IMR-90 (cell line): ENCODE data around the gene SIGLEC6. TPM values are rescaled to one million over a fixed set of nuclear protein-coding genes. Genes with fewer than 3 reads are reported as not detected.

Experiments used
- ATAC-seq: fragments of 200-7000 bp; cut with Tn5 transposase; 2 replicates; pipeline ENCODE4 v1.9.1; 2020; ENCODE audit warnings: low read depth, mild to moderate bottlenecking, moderate library complexity
- BruUV-seq: library from RNA; stranded (reverse); fragments of 400-500 nt; replicated peaks from 2 replicates; lab custom pipeline; 2021; lab: Mats Ljungman, UMichigan
- CTCF ChIA-PET: fragments of 300-600 bp; formaldehyde crosslinking; extraction: SDS; loops from one replicate; lab custom pipeline; 2021; ENCODE audit warnings: antibody characterized with exemption; lab: Yijun Ruan, JAX
- POLR2A ChIA-PET: fragments of 300-600 bp; sonication (Branson Sonifier 250); formaldehyde crosslinking; loops from one replicate; lab custom pipeline; 2022; ENCODE audit warnings: antibody characterized with exemption; ENCODE audit not compliant: unreplicated experiment; lab: Charles Lee
- DNase-seq: peaks from one replicate; pipeline ENCODE4 v3.0.0; 2013
- H2AFZ ChIP-seq: replicated peaks from 2 replicates; pipeline ENCODE3; 2013; ENCODE audit warnings: low read length, mild to moderate bottlenecking; ENCODE audit not compliant: poor library complexity
- H2AK5ac ChIP-seq: 2 replicates; pipeline ENCODE4 v1.6.1; 2013; ENCODE audit warnings: low read depth, low read length, inconsistent platforms
- H2AK9ac ChIP-seq: replicated peaks from 2 replicates; pipeline ENCODE3; 2013; ENCODE audit warnings: mild to moderate bottlenecking, low read depth, low read length, moderate library complexity; ENCODE audit not compliant: poor library complexity
- H2BK120ac ChIP-seq: 2 replicates; pipeline ENCODE4 v1.6.1; 2013; ENCODE audit warnings: low read depth, low read length, inconsistent platforms
- H2BK15ac ChIP-seq: 3 replicates; pipeline ENCODE4 v1.6.1; 2013; ENCODE audit warnings: low read depth, low read length, inconsistent platforms
- H2BK20ac ChIP-seq: 2 replicates; pipeline ENCODE4 v1.6.1; 2013; ENCODE audit warnings: low read depth, mild to moderate bottlenecking, inconsistent platforms, low read length, moderate library complexity
- H2BK5ac ChIP-seq: 2 replicates; pipeline ENCODE4 v1.6.1; 2013; ENCODE audit warnings: mild to moderate bottlenecking, low read depth, low read length, inconsistent platforms; ENCODE audit not compliant: poor library complexity, severe bottlenecking
- H3K14ac ChIP-seq: replicated peaks from 2 replicates; pipeline ENCODE4 v1.6.1; 2013; ENCODE audit warnings: low read depth, low read length, inconsistent platforms
- H3K18ac ChIP-seq: 2 replicates; pipeline ENCODE4 v1.6.1; 2013; ENCODE audit warnings: low read depth, low read length, control low read depth
- H3K23ac ChIP-seq: 2 replicates; pipeline ENCODE4 v1.6.1; 2013; ENCODE audit warnings: low read depth, low read length, inconsistent platforms
- H3K27ac ChIP-seq: 2 replicates; pipeline ENCODE4 v1.5.1; 2013; ENCODE audit warnings: mild to moderate bottlenecking, control low read depth, low read length; ENCODE audit not compliant: insufficient read depth
- H3K27me3 ChIP-seq: 2 replicates; pipeline ENCODE4 v1.6.1; 2013; ENCODE audit warnings: low read length; ENCODE audit not compliant: control insufficient read depth, insufficient read depth
- H3K36me3 ChIP-seq: 2 replicates; pipeline ENCODE4 v1.6.1; 2013; ENCODE audit warnings: low read length, mixed read lengths; ENCODE audit not compliant: control insufficient read depth, insufficient read depth
- H3K4ac ChIP-seq: 2 replicates; pipeline ENCODE4 v1.6.1; 2013; ENCODE audit warnings: low read depth, low read length, inconsistent platforms
- H3K4me1 ChIP-seq: 2 replicates; pipeline ENCODE4 v1.6.1; 2013; ENCODE audit warnings: low read length, mixed read lengths; ENCODE audit not compliant: control insufficient read depth, insufficient read depth
- H3K4me2 ChIP-seq: 2 replicates; pipeline ENCODE4 v1.6.1; 2013; ENCODE audit warnings: low read depth, mild to moderate bottlenecking, control low read depth, low read length, moderate library complexity
- H3K4me3 ChIP-seq: 2 replicates; pipeline ENCODE4 v1.5.1; 2013; ENCODE audit warnings: low read depth, mild to moderate bottlenecking, control low read depth, low read length, moderate library complexity; ENCODE audit not compliant: insufficient read depth
- H3K56ac ChIP-seq: 2 replicates; pipeline ENCODE4 v1.6.1; 2013; ENCODE audit warnings: low read length, inconsistent platforms; ENCODE audit not compliant: insufficient read depth; ENCODE audit errors: extremely low read depth
- H3K79me1 ChIP-seq, 2 experiments: 2 replicates each; pipeline ENCODE4 v1.6.1; 2013; ENCODE audit warnings: low read length in 2 of 2, inconsistent platforms in 1 of 2, low read depth in 1 of 2
- H3K9ac ChIP-seq: 2 replicates; pipeline ENCODE4 v1.6.1; 2013; ENCODE audit warnings: low read depth, low read length, control low read depth
- H3K9me1 ChIP-seq: 2 replicates; pipeline ENCODE4 v1.6.1; 2013; ENCODE audit warnings: low read length, inconsistent platforms; ENCODE audit not compliant: insufficient read depth
- H3K9me3 ChIP-seq: 2 replicates; pipeline ENCODE4 v1.6.1; 2013; ENCODE audit warnings: low read length; ENCODE audit not compliant: control insufficient read depth, insufficient read depth
- H4K20me1 ChIP-seq: 2 replicates; pipeline ENCODE4 v1.6.1; 2013; ENCODE audit warnings: low read length, inconsistent platforms; ENCODE audit not compliant: insufficient read depth
- H4K5ac ChIP-seq: 2 replicates; pipeline ENCODE4 v1.6.1; 2013; ENCODE audit warnings: mild to moderate bottlenecking, low read depth, low read length, control low read depth
- H4K8ac ChIP-seq, 2 experiments: 2 replicates each; pipeline ENCODE4 v1.6.1; 2013; ENCODE audit warnings: low read depth in 2 of 2, low read length in 2 of 2, control low read depth in 1 of 2, inconsistent platforms in 1 of 2
- H4K91ac ChIP-seq: 2 replicates; pipeline ENCODE4 v1.6.1; 2013; ENCODE audit warnings: low read depth, low read length, inconsistent platforms; ENCODE audit not compliant: insufficient read depth
- CHD1 ChIP-seq: IDR thresholded peaks from 2 replicates; pipeline ENCODE4 v1.6.1; 2012; ENCODE audit warnings: low read depth, low read length, improper control_type of control experiment
- MAFK ChIP-seq: IDR thresholded peaks from 2 replicates; pipeline ENCODE4 v1.6.1; 2012; ENCODE audit warnings: low read depth, low read length, improper control_type of control experiment
- MAZ ChIP-seq: IDR thresholded peaks from 2 replicates; pipeline ENCODE4 v1.6.1; 2012; ENCODE audit warnings: low read depth, mild to moderate bottlenecking, low read length, improper control_type of control experiment, moderate library complexity, borderline replicate concordance
- MXI1 ChIP-seq: IDR thresholded peaks from 2 replicates; pipeline ENCODE4 v1.6.1; 2012; ENCODE audit warnings: low read depth, mild to moderate bottlenecking, low read length, moderate library complexity, borderline replicate concordance
- RAD21 ChIP-seq: IDR thresholded peaks from 2 replicates; pipeline ENCODE4 v1.6.1; 2012; ENCODE audit warnings: low read length, improper control_type of control experiment
- RCOR1 ChIP-seq: IDR thresholded peaks from 2 replicates; pipeline ENCODE4 v1.6.1; 2012; ENCODE audit warnings: mild to moderate bottlenecking, low read length, improper control_type of control experiment; ENCODE audit not compliant: insufficient replicate concordance
- RFX5 ChIP-seq: IDR thresholded peaks from 2 replicates; pipeline ENCODE4 v1.8.0; 2012; ENCODE audit warnings: low read depth, mild to moderate bottlenecking, low read length, moderate library complexity
- SMC3 ChIP-seq: fragments of 150-350 bp; IDR thresholded peaks from 2 replicates; pipeline ENCODE4 v1.6.1; 2016; ENCODE audit warnings: low read depth, mild to moderate bottlenecking, antibody characterized with exemption, low read length, moderate library complexity
- WGBS, 2 experiments: methylation state at CpG; one replicate each; pipeline versions ENCODE4 v1.1.5 to v1.1.7; 2013; ENCODE audit warnings: missing lambda C conversion rate in 2 of 2; ENCODE audit not compliant: insufficient read length in 1 of 2; ENCODE audit errors: extremely low coverage in 2 of 2; 5-methylcytosine and 5-hydroxymethylcytosine counted together
- dilution Hi-C: fragments of 300-500 bp; cut with HindIII; formaldehyde crosslinking; loops from one replicate; pipeline ENCODE4 v1.14.3; 2018; ENCODE audit warnings: low sequenced_read_pairs; ENCODE audit not compliant: unreplicated experiment
- in situ Hi-C: fragments of 300-500 bp; cut with MboI; formaldehyde crosslinking; loops from 3 replicates; pipeline ENCODE4 v1.14.3; 2019; ENCODE audit warnings: low sequenced_read_pairs, inconsistent platforms, mixed read lengths
- intact Hi-C: fragments of 100-400 bp; cut with micrococcal nuclease; formaldehyde crosslinking; loops from 2 replicates; pipeline ENCODE4 v1.10.0; 2022
- polyA plus RNA-seq, 3 experiments: library from polyadenylated mRNA; depleted of rRNA; stranded (reverse); fragments of >200 nt; gene quantifications; 2 replicates each; pipeline ENCODE4 v1.2.3, GENCODE V29; 2012; ENCODE audit warnings: low replicate concordance in 1 of 3
- total RNA-seq: library from RNA; depleted of rRNA; stranded (reverse); fragments of >200 nt; gene quantifications from 2 replicates; pipeline ENCODE4 v1.2.3, GENCODE V29; 2012
- TF ChIP-seq, protein P1 (sequence below): fragments of 150-350 bp; IDR thresholded peaks from 2 replicates; pipeline ENCODE4 v1.6.1; 2016; ENCODE audit warnings: low read depth, mild to moderate bottlenecking, low read length, moderate library complexity, borderline replicate concordance
- TF ChIP-seq, protein P2 (sequence below): fragments of 150-350 bp; IDR thresholded peaks from 2 replicates; pipeline ENCODE4 v1.6.1; 2017; ENCODE audit warnings: mild to moderate bottlenecking, antibody characterized with exemption, low read length, low read depth
- TF ChIP-seq, protein P3 (sequence below): conservative IDR thresholded peaks from 2 replicates; pipeline ENCODE4 v1.5.1; 2012; ENCODE audit warnings: mild to moderate bottlenecking, low read depth, low read length, improper control_type of control experiment

Gene SIGLEC6
- total and polyA plus RNA-seq, 2 of the 4 experiments (the other 2 are of a cell fraction) = not detected

DNA sequence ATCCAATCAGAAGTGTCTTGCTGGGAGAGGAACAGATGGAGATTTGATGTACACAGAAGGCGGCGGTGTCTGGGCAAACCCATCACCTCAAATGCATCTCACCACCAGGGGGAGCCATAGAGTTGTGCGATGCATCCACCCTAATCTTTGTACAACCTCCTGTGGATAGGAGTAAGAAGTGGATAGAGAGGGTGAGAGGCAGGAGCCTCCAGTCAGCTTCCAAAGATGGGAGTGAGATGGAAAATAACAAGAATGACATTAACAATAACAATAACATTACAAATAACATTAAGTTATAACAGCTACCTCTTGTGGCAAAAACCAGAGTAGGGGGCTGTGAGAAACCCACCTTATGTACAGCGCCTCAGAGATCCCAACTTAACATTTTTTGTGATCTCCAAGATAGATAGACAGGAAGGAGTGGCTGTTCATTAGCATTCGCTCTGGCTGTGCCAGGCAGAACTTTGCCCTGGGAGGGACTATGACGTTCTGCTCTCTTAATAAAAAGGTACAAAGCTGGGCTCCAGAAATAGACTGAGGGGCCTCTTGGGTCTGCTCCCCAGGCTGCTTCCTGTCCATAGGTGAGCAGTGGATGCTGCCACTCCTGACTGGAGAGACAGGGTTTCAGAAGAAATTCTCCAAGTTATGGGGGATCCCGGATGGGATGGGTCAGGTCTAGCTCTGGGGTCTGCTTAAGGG is 58.3 kb downstream of the SIGLEC6 start:
- ChIA-PET CTCF (interaction anchor here (0.6 to 3.4 kb wide), 5 partner anchors 9 to 305 kb away, joined by 3 to 27 read pairs (median 5); no protein-coding TSS in a partner anchor), POLR2A (no interaction called here)
- Histone ChIP-seq H3K9me3 (no peaks in the 10 kb centered on the region), H2AK5ac (no peak overlapping the region), H2AK9ac (no peak overlapping the region), H3K4me1 (no peaks in the 10 kb centered on the region), H3K9me1 (no peaks in the 10 kb centered on the region), H3K79me1 (no peaks in the 10 kb centered on the region), H3K14ac (no peak overlapping the region), H3K4me3 (no peak overlapping the region), H4K20me1 (no peaks in the 10 kb centered on the region), H2BK20ac (no peak overlapping the region), H3K23ac (no peak overlapping the region), H4K5ac (no peak overlapping the region), H3K4ac (no peak overlapping the region), H2AFZ (no peak overlapping the region), H2BK5ac (no peak overlapping the region), H3K27me3 (no peaks in the 10 kb centered on the region), H2BK120ac (no peak overlapping the region), H3K56ac (no peak overlapping the region), H3K36me3 (no peaks in the 10 kb centered on the region), H4K8ac (no peak overlapping the region), H3K9ac (no peak overlapping the region), H2BK15ac (no peak overlapping the region), H3K4me2 (no peak overlapping the region), H3K18ac (no peak overlapping the region), H3K27ac (no peak overlapping the region), H4K91ac (no peak overlapping the region)
- no TSS peak for BruUV-seq
- WGBS, 2 experiments = 20% methylated on average over 1 of the region's 7 CpGs; no CpG with 5 or more reads in 1 of the 2 experiments
- in situ Hi-C loops = loop anchor here (5.0 kb wide), 1 partner anchor 184 kb away; no protein-coding TSS in a partner anchor
- TF ChIP-seq MXI1 (no peak), SMC3 (peak; percentile 81), RFX5 (no peak), CHD1 (no peak), RAD21 (peak; percentile 75), MAZ (no peak), MAFK (no peak), RCOR1 (no peak)
- TF ChIP-seq, protein P1, sequence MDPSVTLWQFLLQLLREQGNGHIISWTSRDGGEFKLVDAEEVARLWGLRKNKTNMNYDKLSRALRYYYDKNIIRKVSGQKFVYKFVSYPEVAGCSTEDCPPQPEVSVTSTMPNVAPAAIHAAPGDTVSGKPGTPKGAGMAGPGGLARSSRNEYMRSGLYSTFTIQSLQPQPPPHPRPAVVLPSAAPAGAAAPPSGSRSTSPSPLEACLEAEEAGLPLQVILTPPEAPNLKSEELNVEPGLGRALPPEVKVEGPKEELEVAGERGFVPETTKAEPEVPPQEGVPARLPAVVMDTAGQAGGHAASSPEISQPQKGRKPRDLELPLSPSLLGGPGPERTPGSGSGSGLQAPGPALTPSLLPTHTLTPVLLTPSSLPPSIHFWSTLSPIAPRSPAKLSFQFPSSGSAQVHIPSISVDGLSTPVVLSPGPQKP = no peak
- TF ChIP-seq, protein P2, sequence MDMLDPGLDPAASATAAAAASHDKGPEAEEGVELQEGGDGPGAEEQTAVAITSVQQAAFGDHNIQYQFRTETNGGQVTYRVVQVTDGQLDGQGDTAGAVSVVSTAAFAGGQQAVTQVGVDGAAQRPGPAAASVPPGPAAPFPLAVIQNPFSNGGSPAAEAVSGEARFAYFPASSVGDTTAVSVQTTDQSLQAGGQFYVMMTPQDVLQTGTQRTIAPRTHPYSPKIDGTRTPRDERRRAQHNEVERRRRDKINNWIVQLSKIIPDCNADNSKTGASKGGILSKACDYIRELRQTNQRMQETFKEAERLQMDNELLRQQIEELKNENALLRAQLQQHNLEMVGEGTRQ = no peak
- TF ChIP-seq, protein P3, sequence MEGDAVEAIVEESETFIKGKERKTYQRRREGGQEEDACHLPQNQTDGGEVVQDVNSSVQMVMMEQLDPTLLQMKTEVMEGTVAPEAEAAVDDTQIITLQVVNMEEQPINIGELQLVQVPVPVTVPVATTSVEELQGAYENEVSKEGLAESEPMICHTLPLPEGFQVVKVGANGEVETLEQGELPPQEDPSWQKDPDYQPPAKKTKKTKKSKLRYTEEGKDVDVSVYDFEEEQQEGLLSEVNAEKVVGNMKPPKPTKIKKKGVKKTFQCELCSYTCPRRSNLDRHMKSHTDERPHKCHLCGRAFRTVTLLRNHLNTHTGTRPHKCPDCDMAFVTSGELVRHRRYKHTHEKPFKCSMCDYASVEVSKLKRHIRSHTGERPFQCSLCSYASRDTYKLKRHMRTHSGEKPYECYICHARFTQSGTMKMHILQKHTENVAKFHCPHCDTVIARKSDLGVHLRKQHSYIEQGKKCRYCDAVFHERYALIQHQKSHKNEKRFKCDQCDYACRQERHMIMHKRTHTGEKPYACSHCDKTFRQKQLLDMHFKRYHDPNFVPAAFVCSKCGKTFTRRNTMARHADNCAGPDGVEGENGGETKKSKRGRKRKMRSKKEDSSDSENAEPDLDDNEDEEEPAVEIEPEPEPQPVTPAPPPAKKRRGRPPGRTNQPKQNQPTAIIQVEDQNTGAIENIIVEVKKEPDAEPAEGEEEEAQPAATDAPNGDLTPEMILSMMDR = peak; percentile 69
- ATAC-seq (peak; percentile 88), DNase-seq (peak; percentile 59)
- dilution Hi-C loops = no loop called here
- intact Hi-C loops = loop anchor here (1.0 kb wide), 4 partner anchors 135 to 304 kb away; no protein-coding TSS in a partner anchor
